Chondrocyte (in vitro differentiated cells): ENCODE measurements around the gene TMEM154. TPM values are rescaled to one million over a fixed set of nuclear protein-coding genes. Genes with fewer than 3 reads are reported as not detected.

Experiments used
- DNase-seq: peaks from one replicate; pipeline ENCODE4 v3.0.0; 2021; ENCODE audit warnings: mixed read lengths, low spot score
- H3K27ac Mint-ChIP-seq: one replicate; pipeline ENCODE4 v1.8.0; 2021; ENCODE audit warnings: mild to moderate bottlenecking, moderate library complexity, mixed read lengths; ENCODE audit not compliant: unreplicated experiment
- H3K27me3 Mint-ChIP-seq: 2 replicates; pipeline ENCODE4 v1.8.0; 2021; ENCODE audit warnings: low read depth, mixed read lengths
- H3K36me3 Mint-ChIP-seq: 2 replicates; pipeline ENCODE4 v1.8.0; 2021; ENCODE audit warnings: low read depth, mixed read lengths
- H3K4me1 Mint-ChIP-seq: 2 replicates; pipeline ENCODE4 v1.8.0; 2021; ENCODE audit warnings: low read depth, mild to moderate bottlenecking, mixed read lengths
- H3K4me3 Mint-ChIP-seq: one replicate; pipeline ENCODE4 v1.8.0; 2021; ENCODE audit warnings: mild to moderate bottlenecking, moderate library complexity, mixed read lengths; ENCODE audit not compliant: unreplicated experiment
- H3K9me3 Mint-ChIP-seq: 2 replicates; pipeline ENCODE4 v1.8.0; 2021; ENCODE audit warnings: low read depth, mixed read lengths
- CTCF ChIP-seq: fragments of 200-600 bp; sonication (generic); IDR thresholded peaks from 2 replicates; pipeline ENCODE4 v1.5.0; 2021; ENCODE audit warnings: antibody characterized with exemption, mild to moderate bottlenecking, moderate library complexity
- total RNA-seq: library from RNA; stranded (reverse); gene quantifications from 3 replicates; pipeline ENCODE4 v1.2.1, GENCODE V29; 2021

TMEM154 gene
- total RNA-seq, 1 donor from 2014 or later: 2.2 TPM

- H3K36me3 Mint-ChIP-seq: peaks cover 10% of the 10 kb centered on the region
- H3K9me3 Mint-ChIP-seq: peaks cover 18% of the 10 kb centered on the region
- no peak overlapping the region for H3K27ac Mint-ChIP-seq
- peaks cover 12% of the 10 kb centered on the region for H3K27me3 Mint-ChIP-seq
- no peaks in the 10 kb centered on the region for H3K4me1 Mint-ChIP-seq
- TF ChIP-seq CTCF: no peak
- no peak for DNase-seq
- no peak overlapping the region for H3K4me3 Mint-ChIP-seq
Measured at GRCh38 chr4:152704788-152705187, 25.0 kb upstream of the TMEM154 start.

DNA sequence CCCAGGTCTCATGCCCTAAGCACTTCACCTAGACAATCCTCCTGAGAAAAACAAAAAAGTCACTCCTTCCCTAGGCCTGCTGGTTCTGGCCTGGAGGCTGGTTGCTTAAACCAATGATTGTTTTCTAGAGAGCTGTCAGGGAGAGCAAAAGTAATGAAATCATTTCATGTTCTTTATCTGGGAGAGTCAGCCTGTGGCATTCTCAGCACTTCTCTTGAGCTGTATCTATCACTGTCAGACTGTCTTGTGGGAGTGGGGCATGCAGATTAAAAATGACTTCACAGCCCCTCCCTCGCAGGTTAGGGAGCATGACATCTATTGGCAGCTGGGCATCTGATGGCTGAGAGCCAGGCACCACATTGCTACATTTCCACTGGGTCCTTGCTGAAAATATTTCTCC is 20.4 kb upstream of the TMEM154 start:
- DNase-seq: no peak
- peaks cover 7% of the 10 kb centered on the region for H3K4me1 Mint-ChIP-seq
- peaks cover 7% of the 10 kb centered on the region for H3K36me3 Mint-ChIP-seq
- H3K4me3 Mint-ChIP-seq: no peak overlapping the region
- peaks cover 14% of the 10 kb centered on the region for H3K9me3 Mint-ChIP-seq
- H3K27me3 Mint-ChIP-seq: peaks cover 11% of the 10 kb centered on the region
- no peak overlapping the region for H3K27ac Mint-ChIP-seq
- no peak for TF ChIP-seq CTCF

DNA sequence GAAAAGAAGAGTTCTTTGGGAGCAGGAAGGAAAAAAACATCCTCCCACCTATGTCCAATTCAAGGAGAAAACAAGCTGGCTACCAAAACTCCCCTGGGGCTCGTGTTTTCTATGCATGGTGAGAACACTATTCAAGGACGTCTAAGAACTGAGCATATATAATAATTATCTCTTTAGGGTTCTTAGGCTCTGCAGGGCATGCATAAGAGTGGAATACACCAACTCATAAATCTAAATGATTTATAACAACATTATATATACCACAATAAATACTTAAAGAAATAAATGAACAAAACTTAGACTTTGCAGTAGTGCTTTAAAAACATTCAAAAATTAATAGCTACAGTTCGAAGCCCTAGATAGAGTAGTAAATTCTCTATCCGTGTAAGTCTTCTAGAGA is 19.5 kb upstream of the TMEM154 start:
- no peak for TF ChIP-seq CTCF
- no peak for DNase-seq
- Mint-ChIP-seq H3K27ac (no peak overlapping the region), H3K27me3 (peaks cover 11% of the 10 kb centered on the region), H3K4me1 (peaks cover 7% of the 10 kb centered on the region), H3K36me3 (peaks cover 1% of the 10 kb centered on the region), H3K4me3 (no peak overlapping the region), H3K9me3 (peaks cover 8% of the 10 kb centered on the region)

DNA sequence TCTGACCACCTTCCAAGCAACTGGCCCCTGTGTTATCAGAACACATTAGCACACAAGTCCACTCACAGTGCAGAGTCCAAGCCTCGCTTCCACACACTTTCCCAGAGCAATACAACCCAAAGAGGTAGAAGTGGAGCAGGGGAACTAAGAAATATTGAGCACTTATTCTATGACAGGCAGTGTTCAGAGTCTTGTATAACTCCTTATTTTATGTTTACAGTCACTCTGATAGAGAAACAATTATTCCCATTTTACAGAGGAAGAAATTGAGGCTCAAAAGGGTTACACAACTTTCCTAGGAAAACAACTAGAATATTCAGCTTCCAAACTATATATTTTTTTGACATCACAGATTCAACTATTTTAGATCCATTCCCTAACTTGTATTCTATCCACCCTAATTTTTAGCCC is 18.3 kb upstream of the TMEM154 start:
- H3K9me3 Mint-ChIP-seq: peaks cover under 1% of the 10 kb centered on the region
- H3K4me1 Mint-ChIP-seq: peaks cover 7% of the 10 kb centered on the region
- no peaks in the 10 kb centered on the region for H3K36me3 Mint-ChIP-seq
- no peak for DNase-seq
- H3K27ac Mint-ChIP-seq: no peak overlapping the region
- no peak overlapping the region for H3K4me3 Mint-ChIP-seq
- TF ChIP-seq CTCF: no peak
- H3K27me3 Mint-ChIP-seq: peaks cover 11% of the 10 kb centered on the region

- DNase-seq: no peak
- TF ChIP-seq CTCF: no peak
- Mint-ChIP-seq H3K4me1 (peaks cover 7% of the 10 kb centered on the region), H3K27me3 (peaks cover 11% of the 10 kb centered on the region), H3K9me3 (no peaks in the 10 kb centered on the region), H3K27ac (no peak overlapping the region), H3K4me3 (no peak overlapping the region), H3K36me3 (no peaks in the 10 kb centered on the region)
Measured at GRCh38 chr4:152697284-152698088, 17.7 kb upstream of the TMEM154 start.
